Vagina (tissue), 2 donors: ENCODE results near the gene ZNF689. TPM values are rescaled to one million over a fixed set of nuclear protein-coding genes. Genes with fewer than 3 reads are reported as not detected.
"Not testable (repeated sequence)": the region's sequence is repeated elsewhere in the genome, so short reads cannot be mapped to it uniquely, and the experiment has no call there.

Experiments
- DNase-seq, 2 donors: peaks; one replicate each; pipeline ENCODE4 v3.0.0-alpha.2; 2017; ENCODE audit errors: extremely low spot score in 2 of 2
- H3K27ac ChIP-seq: fragments of 200-600 bp; sonication (generic); one replicate; pipeline ENCODE4 v1.5.1; 2019
- H3K27me3 ChIP-seq: fragments of 200-600 bp; sonication (generic); one replicate; pipeline ENCODE4 v1.5.1; 2019
- H3K36me3 ChIP-seq, 2 donors: fragments of 200-600 bp; sonication (generic); one replicate each; pipeline ENCODE4 v1.5.1; 2017 to 2019
- H3K4me1 ChIP-seq: fragments of 200-600 bp; sonication (generic); one replicate; pipeline ENCODE4 v1.5.1; 2019
- H3K4me3 ChIP-seq, 2 donors: fragments of 200-600 bp; sonication (generic); 1 replicate in 1 of 2; 2 replicates in 1 of 2; pipeline ENCODE4 v1.5.1; 2016 to 2019
- H3K9me3 ChIP-seq: fragments of 200-600 bp; sonication (generic); one replicate; pipeline ENCODE4 v1.5.1; 2019
- CTCF ChIP-seq, 3 experiments: fragments of 450-650 bp in 2 of 3; fragments of 200-600 bp in 1 of 3; sonication (generic) in 1 of 3; IDR thresholded peaks; one replicate each; pipeline ENCODE4 v1.5.1; 2017 to 2019; ENCODE audit warnings: antibody characterized with exemption in 3 of 3, mild to moderate bottlenecking in 2 of 3, moderate library complexity in 2 of 3
- POLR2A ChIP-seq, 2 donors: fragments of 450-650 bp; IDR thresholded peaks; one replicate each; pipeline ENCODE4 v1.6.1; 2017; ENCODE audit warnings: antibody characterized with exemption in 2 of 2, mild to moderate bottlenecking in 2 of 2, moderate library complexity in 2 of 2
- POLR2AphosphoS5 ChIP-seq, 2 donors: sonication (generic); formaldehyde crosslinking; IDR thresholded peaks; one replicate each; pipeline ENCODE4 v1.9.0; 2017; ENCODE audit warnings: antibody characterized with exemption in 2 of 2, mild to moderate bottlenecking in 2 of 2, low read depth in 1 of 2; ENCODE audit not compliant: insufficient read depth in 1 of 2
- intact Hi-C: fragments of 100-400 bp; cut with DNase I; formaldehyde crosslinking; loops from one replicate; pipeline ENCODE4 v1.15.1; 2023
- total RNA-seq: library from RNA; depleted of rRNA; stranded (reverse); fragments of >200 nt; gene quantifications from one replicate; pipeline ENCODE4 v1.2.3, GENCODE V29; 2016

Gene ZNF689
- total RNA-seq, 1 donor from 2014 or later: 7.6 TPM

- TF ChIP-seq POLR2AphosphoS5 (IDR thresholded peaks at IDR 0.05; ENCODE audit: insufficient read depth in 1 of 2, low read depth in 1 of 2) (no peak), POLR2A (IDR thresholded peaks at IDR 0.05) (no peak), CTCF (IDR thresholded peaks at IDR 0.05) (no peak)
- intact Hi-C loops: no loop called here
- Histone ChIP-seq H3K27me3 (no peaks in the 10 kb centered on the region), H3K4me1 (peaks cover 20% of the 10 kb centered on the region), H3K9me3 (no peaks in the 10 kb centered on the region), H3K27ac (no peak overlapping the region), H3K4me3 (no peak overlapping the region), H3K36me3 (no peaks in the 10 kb centered on the region)
- DNase-seq: no peak
These were observed 27.8 kb upstream of the ZNF689 start for GRCh38 chr16:30637944-30638343.

- H3K4me3 ChIP-seq, H3K27me3 ChIP-seq, H3K36me3 ChIP-seq, intact Hi-C loops, H3K9me3 ChIP-seq, H3K27ac ChIP-seq, DNase-seq: not testable (repeated sequence)
- H3K4me1 ChIP-seq: peaks cover 20% of the 10 kb centered on the region
These were observed 26.9 kb upstream of the ZNF689 start for GRCh38 chr16:30637139-30637538.

GRCh38 chr16:30636599-30636998 lies 26.4 kb upstream of the ZNF689 start:
- intact Hi-C loops: no loop called here
- TF ChIP-seq POLR2A (IDR thresholded peaks at IDR 0.05): no peak
- TF ChIP-seq CTCF (IDR thresholded peaks at IDR 0.05): no peak
- TF ChIP-seq POLR2AphosphoS5 (IDR thresholded peaks at IDR 0.05; ENCODE audit: insufficient read depth in 1 of 2, low read depth in 1 of 2): no peak
- DNase-seq: no peak
- Histone ChIP-seq H3K4me3 (no peak overlapping the region), H3K9me3 (no peaks in the 10 kb centered on the region), H3K4me1 (peaks cover 20% of the 10 kb centered on the region), H3K36me3 (no peaks in the 10 kb centered on the region), H3K27me3 (no peaks in the 10 kb centered on the region), H3K27ac (no peak overlapping the region)

- intact Hi-C loops: no loop called here
- peak overlapping the region; percentile 62 to 83 for H3K4me3 ChIP-seq
- no peaks in the 10 kb centered on the region for H3K27me3 ChIP-seq
- TF ChIP-seq POLR2AphosphoS5 (IDR thresholded peaks at IDR 0.05; ENCODE audit: insufficient read depth in 1 of 2, low read depth in 1 of 2) (no peak), POLR2A (IDR thresholded peaks at IDR 0.05) (no peak), CTCF (IDR thresholded peaks at IDR 0.05) (no peak)
- no peaks in the 10 kb centered on the region for H3K9me3 ChIP-seq
- peak overlapping the region; percentile 88 for H3K27ac ChIP-seq
- H3K4me1 ChIP-seq: peaks cover 20% of the 10 kb centered on the region
- DNase-seq: no peak
- H3K36me3 ChIP-seq: no peaks in the 10 kb centered on the region
These were observed 23.3 kb upstream of the ZNF689 start for GRCh38 chr16:30633526-30633925.

- peaks cover 20% of the 10 kb centered on the region for H3K4me1 ChIP-seq
- H3K27ac ChIP-seq, H3K36me3 ChIP-seq, intact Hi-C loops, H3K9me3 ChIP-seq, H3K4me3 ChIP-seq, H3K27me3 ChIP-seq, DNase-seq: not testable (repeated sequence)
These were observed 22.3 kb upstream of the ZNF689 start for GRCh38 chr16:30632454-30632853.

GRCh38 chr16:30628628-30629540 lies 18.7 kb upstream of the ZNF689 start:
- intact Hi-C loops: no loop called here
- Histone ChIP-seq H3K9me3 (no peaks in the 10 kb centered on the region), H3K4me3 (no peak overlapping the region), H3K27me3 (no peaks in the 10 kb centered on the region), H3K4me1 (peaks cover 8% of the 10 kb centered on the region), H3K27ac (no peak overlapping the region), H3K36me3 (no peaks in the 10 kb centered on the region)
- TF ChIP-seq POLR2A (IDR thresholded peaks at IDR 0.05) (no peak), POLR2AphosphoS5 (IDR thresholded peaks at IDR 0.05; ENCODE audit: insufficient read depth in 1 of 2, low read depth in 1 of 2) (peak; percentile 20 to 79), CTCF (IDR thresholded peaks at IDR 0.05) (peak; percentile 80 to 86 (median 84))
- DNase-seq: no peak
